Transverse colon (tissue), 4 donors: ENCODE measurements around the gene SFTPB.

Source experiments
- CTCF ChIP-seq, 5 experiments: fragments of 200-600 bp in 3 of 5; fragments of 450-650 bp in 2 of 5; sonication (generic) in 3 of 5; IDR thresholded peaks; 1 replicate in 2 of 5; 2 replicates in 3 of 5; pipeline ENCODE4 v1.5.1; 2016 to 2017; ENCODE audit warnings: antibody characterized with exemption in 5 of 5, inconsistent platforms in 3 of 5, mild to moderate bottlenecking in 2 of 5, moderate library complexity in 1 of 5
- EP300 ChIP-seq: sonication (generic); formaldehyde crosslinking; IDR thresholded peaks from one replicate; pipeline ENCODE4 v1.6.1; 2017; ENCODE audit warnings: antibody characterized with exemption, low read depth
- POLR2A ChIP-seq: fragments of 450-650 bp; IDR thresholded peaks from one replicate; pipeline ENCODE4 v1.6.1; 2016; ENCODE audit warnings: antibody characterized with exemption, mild to moderate bottlenecking, moderate library complexity
- POLR2AphosphoS5 ChIP-seq, 3 donors: sonication (generic); formaldehyde crosslinking; IDR thresholded peaks; one replicate each; pipeline ENCODE4 v1.6.1; 2016; ENCODE audit warnings: antibody characterized with exemption in 3 of 3

GRCh38 chr2:85710687-85711577, 42.9 kb upstream of the SFTPB start:
- TF ChIP-seq CTCF (IDR thresholded peaks at IDR 0.05) (no peak), EP300 (no peak), POLR2A (no peak), POLR2AphosphoS5 (IDR thresholded peaks at IDR 0.05) (peak in 2 of 3 donors; percentile 17 to 23)
